ENCODE measurements around the gene SLC39A6. TPM values are rescaled to one million over a fixed set of nuclear protein-coding genes. Genes with fewer than 3 reads are reported as not detected.

SLC39A6 gene
- total RNA-seq, 3 donors from 2014 or later (not counting 1 experiment from before 2014, with no cell fraction given), result 15.2 to 18.8 (median 18.1) TPM

DNA sequence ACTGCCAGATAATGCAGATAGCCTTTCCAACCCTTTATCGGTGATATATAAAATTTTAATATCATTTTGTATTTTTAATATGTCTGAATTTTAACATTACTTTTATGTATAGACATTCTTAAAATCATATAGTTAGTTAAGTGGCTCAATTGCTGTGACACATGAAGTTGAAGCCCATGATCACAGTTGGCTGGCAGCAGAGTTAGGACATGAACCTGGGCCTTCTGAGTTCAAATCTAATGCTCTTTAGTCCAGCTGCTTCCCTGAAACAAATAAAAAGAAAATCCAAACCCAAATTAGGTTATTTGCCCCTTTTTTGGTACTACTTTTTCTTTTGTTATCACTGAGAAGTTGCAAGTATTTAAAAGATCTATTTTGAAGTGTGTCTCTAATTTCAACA, 6.1 kb upstream of the SLC39A6 start:
- no peaks in the 10 kb centered on the region for H3K9me3 ChIP-seq (ENCODE audit: control insufficient read depth, insufficient read depth, low read length)
- Mint-ChIP-seq H3K36me3 (peaks cover 12% of the 10 kb centered on the region), H3K27ac (no peak overlapping the region), H3K27me3 (ENCODE audit: low read depth in 2 of 2) (no peaks in the 10 kb centered on the region), H3K4me1 (peaks cover 22 to 25% of the 10 kb centered on the region in 2 donors), H3K9me3 (no peaks in the 10 kb centered on the region), H3K4me3 (no peak overlapping the region)
- intact Hi-C loops (cut with micrococcal nuclease), result no loop called here
- no peak for DNase-seq
- no peak overlapping the region for H3K27ac ChIP-seq (ENCODE audit: low read length)
- peaks cover 46% of the 10 kb centered on the region for H3K36me3 ChIP-seq (ENCODE audit: control insufficient read depth, insufficient read depth, low read length)
- no peaks in the 10 kb centered on the region for H3K27me3 ChIP-seq (ENCODE audit: control insufficient read depth, insufficient read depth, low read length)
- no peak overlapping the region for H3K4me3 ChIP-seq (ENCODE audit: low read length)
- ATAC-seq, result no peak
- TF ChIP-seq, protein P1, sequence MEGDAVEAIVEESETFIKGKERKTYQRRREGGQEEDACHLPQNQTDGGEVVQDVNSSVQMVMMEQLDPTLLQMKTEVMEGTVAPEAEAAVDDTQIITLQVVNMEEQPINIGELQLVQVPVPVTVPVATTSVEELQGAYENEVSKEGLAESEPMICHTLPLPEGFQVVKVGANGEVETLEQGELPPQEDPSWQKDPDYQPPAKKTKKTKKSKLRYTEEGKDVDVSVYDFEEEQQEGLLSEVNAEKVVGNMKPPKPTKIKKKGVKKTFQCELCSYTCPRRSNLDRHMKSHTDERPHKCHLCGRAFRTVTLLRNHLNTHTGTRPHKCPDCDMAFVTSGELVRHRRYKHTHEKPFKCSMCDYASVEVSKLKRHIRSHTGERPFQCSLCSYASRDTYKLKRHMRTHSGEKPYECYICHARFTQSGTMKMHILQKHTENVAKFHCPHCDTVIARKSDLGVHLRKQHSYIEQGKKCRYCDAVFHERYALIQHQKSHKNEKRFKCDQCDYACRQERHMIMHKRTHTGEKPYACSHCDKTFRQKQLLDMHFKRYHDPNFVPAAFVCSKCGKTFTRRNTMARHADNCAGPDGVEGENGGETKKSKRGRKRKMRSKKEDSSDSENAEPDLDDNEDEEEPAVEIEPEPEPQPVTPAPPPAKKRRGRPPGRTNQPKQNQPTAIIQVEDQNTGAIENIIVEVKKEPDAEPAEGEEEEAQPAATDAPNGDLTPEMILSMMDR (IDR thresholded peaks at IDR 0.05), result no peak
- H3K4me1 ChIP-seq (ENCODE audit: control insufficient read depth, insufficient read depth, low read length), result peaks cover 21% of the 10 kb centered on the region
- WGBS (ENCODE audit: insufficient coverage), result no CpG with 5 or more reads among the region's 1 CpG

DNA sequence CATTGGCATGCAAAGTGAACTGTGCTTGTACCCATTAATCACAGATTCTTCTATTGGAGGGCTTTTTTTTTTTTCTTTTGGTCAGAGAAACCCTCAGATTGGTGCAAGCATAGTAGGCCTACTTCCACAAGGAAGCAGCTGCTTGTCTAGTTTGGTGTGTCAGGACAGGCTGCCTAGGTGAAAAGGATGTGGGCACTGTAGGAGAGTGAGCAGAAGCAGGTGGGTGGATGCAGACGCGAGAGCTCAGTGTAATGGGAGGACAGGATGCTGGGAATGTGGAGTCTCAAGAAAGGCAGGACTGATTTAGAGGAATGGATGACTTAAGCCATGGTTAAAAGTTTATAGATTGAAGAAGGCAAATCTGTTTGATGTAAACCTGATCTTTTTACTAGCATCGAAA, 3.6 kb upstream of the SLC39A6 start:
- H3K9me3 Mint-ChIP-seq, result no peaks in the 10 kb centered on the region
- H3K4me3 Mint-ChIP-seq, result no peak overlapping the region
- Histone ChIP-seq H3K4me1 (ENCODE audit: control insufficient read depth, insufficient read depth, low read length) (peaks cover 36% of the 10 kb centered on the region), H3K27ac (ENCODE audit: low read length) (no peak overlapping the region), H3K4me3 (ENCODE audit: low read length) (no peak overlapping the region), H3K9me3 (ENCODE audit: control insufficient read depth, insufficient read depth, low read length) (no peaks in the 10 kb centered on the region), H3K27me3 (ENCODE audit: control insufficient read depth, insufficient read depth, low read length) (no peaks in the 10 kb centered on the region), H3K36me3 (ENCODE audit: control insufficient read depth, insufficient read depth, low read length) (peaks cover 29% of the 10 kb centered on the region)
- intact Hi-C loops (cut with micrococcal nuclease), result no loop called here
- peak overlapping the region; percentile 3 to 5 for H3K27ac Mint-ChIP-seq
- H3K36me3 Mint-ChIP-seq, result peaks cover under 1% of the 10 kb centered on the region
- ATAC-seq (no peak), DNase-seq (peak in 1 of 2 donors; percentile 14)
- 76% methylated on average over 2 of the region's 3 CpGs for WGBS (ENCODE audit: insufficient coverage)
- H3K4me1 Mint-ChIP-seq, result peaks cover 36% of the 10 kb centered on the region in 2 donors
- TF ChIP-seq, protein P1 (IDR thresholded peaks at IDR 0.05), result no peak
- H3K27me3 Mint-ChIP-seq (ENCODE audit: low read depth in 2 of 2), result no peaks in the 10 kb centered on the region

DNA sequence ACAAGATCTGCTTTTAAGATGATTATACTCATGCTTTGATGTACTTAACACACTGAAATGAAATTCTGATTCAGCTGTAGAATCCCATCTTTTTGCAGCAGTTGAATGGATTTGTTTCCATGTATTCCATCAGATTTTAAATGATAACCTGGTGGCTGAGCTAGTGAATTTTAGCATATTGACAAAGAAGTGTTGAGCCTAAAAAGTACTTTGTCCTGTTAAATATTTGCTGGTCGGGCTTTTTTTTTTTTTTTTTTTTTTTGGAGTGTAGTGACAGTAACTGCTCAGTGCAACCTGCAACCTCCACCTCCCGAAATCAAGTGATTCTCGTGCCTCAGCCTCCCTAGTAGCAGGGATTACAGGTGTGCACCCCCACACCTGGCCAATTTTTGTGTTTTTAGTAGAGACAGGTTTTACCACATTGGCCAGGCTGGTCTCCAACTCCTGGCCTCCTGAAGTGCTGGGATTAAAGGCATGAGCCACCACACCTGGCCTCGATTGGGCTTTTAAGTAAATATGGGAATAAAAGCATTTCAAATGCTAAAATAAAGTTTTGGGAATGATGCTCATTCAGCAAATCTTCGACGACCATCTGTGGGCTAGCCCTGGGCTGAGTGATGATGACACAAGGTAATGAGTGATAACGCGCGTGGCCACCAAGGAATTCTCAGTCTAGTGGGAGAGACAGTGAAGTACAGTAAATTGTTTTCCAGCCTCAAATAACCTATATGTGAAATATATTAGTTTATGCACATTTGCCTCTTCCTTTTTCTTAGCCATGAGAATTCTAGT, 2.7 kb upstream of the SLC39A6 start:
- Histone ChIP-seq H3K27ac (ENCODE audit: low read length) (no peak overlapping the region), H3K4me3 (ENCODE audit: low read length) (no peak overlapping the region), H3K4me1 (ENCODE audit: control insufficient read depth, insufficient read depth, low read length) (peaks cover 36% of the 10 kb centered on the region), H3K9me3 (ENCODE audit: control insufficient read depth, insufficient read depth, low read length) (no peaks in the 10 kb centered on the region), H3K27me3 (ENCODE audit: control insufficient read depth, insufficient read depth, low read length) (no peaks in the 10 kb centered on the region), H3K36me3 (ENCODE audit: control insufficient read depth, insufficient read depth, low read length) (peaks cover 22% of the 10 kb centered on the region)
- no peaks in the 10 kb centered on the region for H3K36me3 Mint-ChIP-seq
- TF ChIP-seq, protein P1 (IDR thresholded peaks at IDR 0.05), result no peak
- peaks cover 38 to 39% of the 10 kb centered on the region in 2 donors for H3K4me1 Mint-ChIP-seq
- 95% methylated on average over 9 of the region's 9 CpGs for WGBS (ENCODE audit: insufficient coverage)
- H3K4me3 Mint-ChIP-seq, result no peak overlapping the region
- ATAC-seq (no peak), DNase-seq (no peak)
- no peaks in the 10 kb centered on the region for H3K27me3 Mint-ChIP-seq (ENCODE audit: low read depth in 2 of 2)
- intact Hi-C loops (cut with micrococcal nuclease), result loop anchor here (2.0 kb wide), 1 partner anchor 159 kb away; the partner anchor contains the start of gene RMP24
- H3K9me3 Mint-ChIP-seq, result no peaks in the 10 kb centered on the region
- peak overlapping the region; percentile 3 to 5 for H3K27ac Mint-ChIP-seq
